ENCODE measurements around the gene NSF.

The NSF gene

GRCh38 chr17:46793541-46793940 is 203.1 kb downstream of the NSF start:
- Mint-ChIP-seq H3K9me3 (peaks cover 3% of the 10 kb centered on the region), H3K4me3 (no peak overlapping the region), H3K36me3 (ENCODE audit: low read depth) (no peaks in the 10 kb centered on the region), H3K27me3 (ENCODE audit: low read depth) (peaks cover 40% of the 10 kb centered on the region), H3K27ac (no peak overlapping the region), H3K4me1 (peaks cover 10% of the 10 kb centered on the region)
- TF ChIP-seq, protein P1, sequence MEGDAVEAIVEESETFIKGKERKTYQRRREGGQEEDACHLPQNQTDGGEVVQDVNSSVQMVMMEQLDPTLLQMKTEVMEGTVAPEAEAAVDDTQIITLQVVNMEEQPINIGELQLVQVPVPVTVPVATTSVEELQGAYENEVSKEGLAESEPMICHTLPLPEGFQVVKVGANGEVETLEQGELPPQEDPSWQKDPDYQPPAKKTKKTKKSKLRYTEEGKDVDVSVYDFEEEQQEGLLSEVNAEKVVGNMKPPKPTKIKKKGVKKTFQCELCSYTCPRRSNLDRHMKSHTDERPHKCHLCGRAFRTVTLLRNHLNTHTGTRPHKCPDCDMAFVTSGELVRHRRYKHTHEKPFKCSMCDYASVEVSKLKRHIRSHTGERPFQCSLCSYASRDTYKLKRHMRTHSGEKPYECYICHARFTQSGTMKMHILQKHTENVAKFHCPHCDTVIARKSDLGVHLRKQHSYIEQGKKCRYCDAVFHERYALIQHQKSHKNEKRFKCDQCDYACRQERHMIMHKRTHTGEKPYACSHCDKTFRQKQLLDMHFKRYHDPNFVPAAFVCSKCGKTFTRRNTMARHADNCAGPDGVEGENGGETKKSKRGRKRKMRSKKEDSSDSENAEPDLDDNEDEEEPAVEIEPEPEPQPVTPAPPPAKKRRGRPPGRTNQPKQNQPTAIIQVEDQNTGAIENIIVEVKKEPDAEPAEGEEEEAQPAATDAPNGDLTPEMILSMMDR (IDR thresholded peaks at IDR 0.05; ENCODE audit: unreplicated experiment in 3 of 3): no peak

GRCh38 chr17:46794318-46794717 is 203.8 kb downstream of the NSF start:
- TF ChIP-seq, protein P1 (IDR thresholded peaks at IDR 0.05; ENCODE audit: unreplicated experiment in 3 of 3): no peak
- H3K9me3 Mint-ChIP-seq: peaks cover 3% of the 10 kb centered on the region
- H3K4me3 Mint-ChIP-seq: no peak overlapping the region
- peaks cover 6% of the 10 kb centered on the region for H3K4me1 Mint-ChIP-seq
- no peaks in the 10 kb centered on the region for H3K36me3 Mint-ChIP-seq (ENCODE audit: low read depth)
- peaks cover 40% of the 10 kb centered on the region for H3K27me3 Mint-ChIP-seq (ENCODE audit: low read depth)
- no peak overlapping the region for H3K27ac Mint-ChIP-seq

GRCh38 chr17:46795379-46795952 is 205.0 kb downstream of the NSF start:
- TF ChIP-seq, protein P1 (IDR thresholded peaks at IDR 0.05; ENCODE audit: unreplicated experiment in 3 of 3): no peak
- H3K4me3 Mint-ChIP-seq: no peak overlapping the region
- H3K27me3 Mint-ChIP-seq (ENCODE audit: low read depth): peaks cover 37% of the 10 kb centered on the region
- H3K9me3 Mint-ChIP-seq: peaks cover 3% of the 10 kb centered on the region
- no peaks in the 10 kb centered on the region for H3K36me3 Mint-ChIP-seq (ENCODE audit: low read depth)
- H3K27ac Mint-ChIP-seq: no peak overlapping the region
- peaks cover 6% of the 10 kb centered on the region for H3K4me1 Mint-ChIP-seq

- Mint-ChIP-seq H3K36me3 (ENCODE audit: low read depth) (no peaks in the 10 kb centered on the region), H3K9me3 (no peaks in the 10 kb centered on the region), H3K4me1 (no peaks in the 10 kb centered on the region), H3K27ac (no peak overlapping the region), H3K4me3 (no peak overlapping the region), H3K27me3 (ENCODE audit: low read depth) (peaks cover 34% of the 10 kb centered on the region)
- TF ChIP-seq, protein P1 (IDR thresholded peaks at IDR 0.05; ENCODE audit: unreplicated experiment in 3 of 3): no peak
Observed at GRCh38 chr17:46796084-46796483, 205.6 kb downstream of the NSF start.

DNA sequence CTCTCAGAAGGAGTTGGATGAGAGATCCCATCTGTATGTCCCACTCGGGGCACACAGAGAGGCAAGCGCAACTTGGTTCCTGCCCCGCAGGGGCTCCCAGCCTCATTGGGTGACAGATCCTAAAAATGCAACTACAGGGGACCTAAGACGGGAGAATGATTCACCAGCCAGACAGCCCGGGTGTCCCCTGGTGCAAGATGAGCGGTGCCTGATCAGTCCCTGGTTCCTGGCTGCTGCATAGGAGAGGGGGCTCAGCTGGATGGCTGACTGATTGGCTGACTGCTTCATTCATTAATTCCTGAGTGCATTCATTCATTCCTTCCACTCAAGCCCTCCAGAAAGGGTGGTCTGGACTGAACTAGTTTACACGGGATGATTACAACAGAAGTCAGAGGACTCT is 206.1 kb downstream of the NSF start:
- no peaks in the 10 kb centered on the region for H3K9me3 Mint-ChIP-seq
- TF ChIP-seq, protein P1 (IDR thresholded peaks at IDR 0.05; ENCODE audit: unreplicated experiment in 3 of 3): no peak
- H3K4me1 Mint-ChIP-seq: no peaks in the 10 kb centered on the region
- no peak overlapping the region for H3K4me3 Mint-ChIP-seq
- no peaks in the 10 kb centered on the region for H3K36me3 Mint-ChIP-seq (ENCODE audit: low read depth)
- H3K27me3 Mint-ChIP-seq (ENCODE audit: low read depth): peaks cover 33% of the 10 kb centered on the region
- no peak overlapping the region for H3K27ac Mint-ChIP-seq

- H3K4me1 Mint-ChIP-seq: no peaks in the 10 kb centered on the region
- no peaks in the 10 kb centered on the region for H3K9me3 Mint-ChIP-seq
- H3K36me3 Mint-ChIP-seq (ENCODE audit: low read depth): no peaks in the 10 kb centered on the region
- peaks cover 33% of the 10 kb centered on the region for H3K27me3 Mint-ChIP-seq (ENCODE audit: low read depth)
- H3K4me3 Mint-ChIP-seq: no peak overlapping the region
- TF ChIP-seq, protein P1 (IDR thresholded peaks at IDR 0.05; ENCODE audit: unreplicated experiment in 3 of 3): no peak
- H3K27ac Mint-ChIP-seq: no peak overlapping the region
Observed at GRCh38 chr17:46796956-46797530, 206.6 kb downstream of the NSF start.
